ENCODE results near the gene P2RY13. TPM values are rescaled to one million over a fixed set of nuclear protein-coding genes. Genes with fewer than 3 reads are reported as not detected.

P2RY13 gene
- total RNA-seq, 1 experiment from 2014 or later: not detected

- no peak overlapping the region for H2BK12ac ChIP-seq (ENCODE audit: insufficient read length, low read depth, low read length)
- no peaks in the 10 kb centered on the region for H3K36me3 Mint-ChIP-seq (ENCODE audit: insufficient read depth in 1 of 3, low read depth in 3 of 3)
- no peaks in the 10 kb centered on the region for H3K27me3 Mint-ChIP-seq (ENCODE audit: low read depth)
Observed at GRCh38 chr3:151299006-151299405, 30.3 kb downstream of the P2RY13 start.

More at GRCh38 chr3:151299006-151299405, 30.3 kb downstream of the P2RY13 start:
- H2BK15ac ChIP-seq (ENCODE audit: low read depth, low read length): no peak overlapping the region
- no peak overlapping the region for H3K14ac ChIP-seq (ENCODE audit: insufficient read depth, low read length)
- no peak overlapping the region for H4K5ac ChIP-seq (ENCODE audit: insufficient read length, low read depth, low read length)
- H3K27me3 ChIP-seq (ENCODE audit: insufficient read depth, low read length): no peaks in the 10 kb centered on the region
- no peak overlapping the region for H3K27ac Mint-ChIP-seq
- H3K9ac ChIP-seq (ENCODE audit: extremely low read depth, insufficient read length, low read length): no peak overlapping the region
- H4K91ac ChIP-seq (ENCODE audit: insufficient read length, low read depth, low read length): no peak overlapping the region
- H2AK5ac ChIP-seq (ENCODE audit: insufficient read length, low read length): no peak overlapping the region
- no peak overlapping the region for H3K18ac ChIP-seq (ENCODE audit: insufficient read length, low read depth, low read length)
- no peak overlapping the region for H3K4me3 Mint-ChIP-seq
- no peaks in the 10 kb centered on the region for H3K9me3 ChIP-seq (ENCODE audit: control insufficient read depth, low read depth, low read length)
- H3K23ac ChIP-seq (ENCODE audit: insufficient read length, low read depth, low read length): no peak overlapping the region
- H3K4me1 Mint-ChIP-seq: peaks cover 13 to 19% of the 10 kb centered on the region in 2 experiments
- no peak overlapping the region for H3K27ac ChIP-seq (ENCODE audit: insufficient read length, low read depth, low read length)
- no peak overlapping the region for H3T11ph ChIP-seq (ENCODE audit: low read length)
- H2BK120ac ChIP-seq (ENCODE audit: low read depth, low read length, poor library complexity, severe bottlenecking): no peak overlapping the region
- no peaks in the 10 kb centered on the region for H3K79me1 ChIP-seq (ENCODE audit: insufficient read depth, low read depth, low read length, poor library complexity, severe bottlenecking)
- H3K4ac ChIP-seq (ENCODE audit: low read depth, low read length): no peak overlapping the region
- no peaks in the 10 kb centered on the region for H3K4me1 ChIP-seq (ENCODE audit: insufficient read depth, low read length)
- DNase-seq: no peak
- no peaks in the 10 kb centered on the region for H3K79me2 ChIP-seq (ENCODE audit: insufficient read depth, low read length)
- no peaks in the 10 kb centered on the region for H4K20me1 ChIP-seq (ENCODE audit: control insufficient read depth, insufficient read depth, insufficient read length)
- H4K8ac ChIP-seq (replicated peaks; ENCODE audit: insufficient read length, low read depth, low read length): no peak overlapping the region
- H3K23me2 ChIP-seq (ENCODE audit: insufficient read length, low read depth, low read length, poor library complexity, severe bottlenecking): no peaks in the 10 kb centered on the region
- TF ChIP-seq CTCF (conservative IDR thresholded peaks at IDR 0.05): no peak
- H3K9me3 Mint-ChIP-seq: no peaks in the 10 kb centered on the region
- no peak overlapping the region for H2AFZ ChIP-seq (ENCODE audit: low read length)
- no peak overlapping the region for H2BK20ac ChIP-seq (ENCODE audit: low read depth, low read length, poor library complexity, severe bottlenecking)
- WGBS (ENCODE audit: extremely low coverage, insufficient read length, low lambda C conversion rate): no CpG with 5 or more reads among the region's 2 CpGs
- H2BK5ac ChIP-seq (ENCODE audit: insufficient read length, low read length): no peak overlapping the region
- no peak overlapping the region for H3K56ac ChIP-seq (ENCODE audit: insufficient read length, low read depth, low read length)
- no peak overlapping the region for H3K4me2 ChIP-seq (ENCODE audit: insufficient read depth, insufficient read length, low read length)
